ENCODE measurements around the gene TEAD1.

GRCh38 chr11:12755510-12756453 is 81.6 kb downstream of the TEAD1 start:
- TF ChIP-seq CTCF (conservative IDR thresholded peaks at IDR 0.05), result no peak
- TF ChIP-seq EZH2 (IDR thresholded peaks at IDR 0.05; ENCODE audit: low read depth), result no peak
